Sigmoid colon (tissue), 7 donors: ENCODE results near the gene RPL3. TPM values are rescaled to one million over a fixed set of nuclear protein-coding genes. Genes with fewer than 3 reads are reported as not detected.
"Not testable (repeated sequence)": the region's sequence is repeated elsewhere in the genome, so short reads cannot be mapped to it uniquely, and the experiment has no call there.

Experiments
- DNase-seq: peaks from one replicate; pipeline ENCODE4 v3.0.0-alpha.2; 2019
- H3K27ac ChIP-seq, 4 donors: fragments of 200-600 bp; sonication (generic); one replicate each; pipeline ENCODE4 v1.5.1; 2016 to 2019; ENCODE audit warnings: mild to moderate bottlenecking in 1 of 4
- H3K27me3 ChIP-seq, 3 donors: fragments of 200-600 bp; sonication (generic); one replicate each; pipeline ENCODE4 v1.5.1; 2019; ENCODE audit warnings: mild to moderate bottlenecking in 1 of 3
- H3K36me3 ChIP-seq, 4 donors: fragments of 200-600 bp; sonication (generic); one replicate each; pipeline ENCODE4 v1.5.1; 2016 to 2019
- H3K4me1 ChIP-seq, 4 donors: fragments of 200-600 bp; sonication (generic); one replicate each; pipeline ENCODE4 v1.5.1; 2017 to 2019
- H3K4me3 ChIP-seq, 4 donors: fragments of 200-600 bp; sonication (generic); one replicate each; pipeline ENCODE4 v1.5.1; 2017 to 2019; ENCODE audit warnings: mild to moderate bottlenecking in 2 of 4, moderate library complexity in 1 of 4
- H3K9me3 ChIP-seq, 4 donors: fragments of 200-600 bp in 3 of 4; sonication (generic) in 3 of 4; one replicate each; pipeline versions ENCODE4 v1.5.1 to v1.6.1; 2013 to 2019
- EP300 ChIP-seq, 4 donors: sonication (generic); formaldehyde crosslinking; IDR thresholded peaks; one replicate each; pipeline ENCODE4 v1.6.1; 2017; ENCODE audit warnings: antibody characterized with exemption in 4 of 4
- POLR2A ChIP-seq, 2 donors: fragments of 450-650 bp; IDR thresholded peaks; one replicate each; pipeline ENCODE4 v1.6.1; 2016; ENCODE audit warnings: antibody characterized with exemption in 2 of 2, mild to moderate bottlenecking in 2 of 2, moderate library complexity in 2 of 2
- POLR2AphosphoS5 ChIP-seq, 4 donors: sonication (generic); formaldehyde crosslinking; IDR thresholded peaks; one replicate each; pipeline ENCODE4 v1.6.1; 2017; ENCODE audit warnings: antibody characterized with exemption in 4 of 4
- WGBS, 2 donors: extraction: QIAGEN DNeasy Blood & Tissue Kit; methylation state at CpG; one replicate each; pipeline ENCODE4 v1.1.7; 2013; 5-methylcytosine and 5-hydroxymethylcytosine counted together
- intact Hi-C: fragments of 100-400 bp; cut with DNase I; formaldehyde crosslinking; loops from one replicate; pipeline ENCODE4 v1.15.1; 2023
- polyA plus RNA-seq, 3 donors: library from polyadenylated mRNA; stranded (reverse); fragments of 200-250 nt; gene quantifications; one replicate each; pipeline ENCODE4 v1.2.3, GENCODE V29; 2013
- total RNA-seq, 4 donors: library from RNA; depleted of rRNA; stranded (reverse); fragments of >200 nt; gene quantifications; one replicate each; pipeline ENCODE4 v1.1.0, GENCODE V29; 2016
- TF ChIP-seq, protein P1 (sequence below), 4 experiments: fragments of 450-650 bp in 3 of 4; fragments of 200-600 bp in 1 of 4; IDR thresholded peaks; one replicate each; pipeline ENCODE4 v1.5.1; 2016 to 2019; ENCODE audit warnings: antibody characterized with exemption in 4 of 4, mild to moderate bottlenecking in 3 of 4, moderate library complexity in 2 of 4
- donor health status: healthy with polysubstance abuse.
- donor health status: Bipolar disorder and iron deficiency.
- donor health status: healthy.

RPL3 gene
- total and polyA plus RNA-seq, 7 donors = 1,532 to 4,917 (median 2,212) TPM

DNA sequence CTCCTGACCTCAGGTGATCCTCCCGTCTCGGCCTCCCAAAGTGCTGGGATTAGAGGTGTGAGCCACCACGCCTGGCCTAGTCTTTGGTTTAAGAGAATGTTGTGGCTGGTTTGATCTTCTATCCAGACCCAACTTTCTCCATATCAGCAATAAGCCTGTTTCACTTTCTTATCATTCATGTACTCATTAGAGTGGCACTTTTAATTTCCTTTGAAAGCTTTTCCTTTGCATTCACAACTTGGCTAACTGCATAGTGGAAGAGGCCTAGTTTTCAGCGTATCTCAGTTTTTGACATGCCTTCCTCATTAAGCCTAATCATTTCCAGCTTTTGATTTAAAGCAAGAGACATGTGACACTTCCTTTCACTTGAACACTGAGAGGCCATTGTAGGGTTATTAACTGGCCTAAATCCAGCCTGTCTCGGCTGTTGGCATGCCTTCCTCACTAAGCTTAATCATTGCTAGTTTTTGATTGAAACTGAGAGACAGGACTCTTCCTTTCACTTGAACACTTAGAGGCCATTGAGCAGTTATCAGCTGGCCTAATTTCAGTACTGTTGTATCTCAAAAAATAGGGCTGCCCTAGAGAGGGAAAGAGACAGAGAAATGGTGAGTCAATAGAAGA, 13.1 kb upstream of the RPL3 start:
- no peak overlapping the region for H3K27ac ChIP-seq
- H3K9me3 ChIP-seq = no peaks in the 10 kb centered on the region
- intact Hi-C loops = no loop called here
- H3K4me3 ChIP-seq = no peak overlapping the region
- no peak for DNase-seq
- TF ChIP-seq, protein P1, sequence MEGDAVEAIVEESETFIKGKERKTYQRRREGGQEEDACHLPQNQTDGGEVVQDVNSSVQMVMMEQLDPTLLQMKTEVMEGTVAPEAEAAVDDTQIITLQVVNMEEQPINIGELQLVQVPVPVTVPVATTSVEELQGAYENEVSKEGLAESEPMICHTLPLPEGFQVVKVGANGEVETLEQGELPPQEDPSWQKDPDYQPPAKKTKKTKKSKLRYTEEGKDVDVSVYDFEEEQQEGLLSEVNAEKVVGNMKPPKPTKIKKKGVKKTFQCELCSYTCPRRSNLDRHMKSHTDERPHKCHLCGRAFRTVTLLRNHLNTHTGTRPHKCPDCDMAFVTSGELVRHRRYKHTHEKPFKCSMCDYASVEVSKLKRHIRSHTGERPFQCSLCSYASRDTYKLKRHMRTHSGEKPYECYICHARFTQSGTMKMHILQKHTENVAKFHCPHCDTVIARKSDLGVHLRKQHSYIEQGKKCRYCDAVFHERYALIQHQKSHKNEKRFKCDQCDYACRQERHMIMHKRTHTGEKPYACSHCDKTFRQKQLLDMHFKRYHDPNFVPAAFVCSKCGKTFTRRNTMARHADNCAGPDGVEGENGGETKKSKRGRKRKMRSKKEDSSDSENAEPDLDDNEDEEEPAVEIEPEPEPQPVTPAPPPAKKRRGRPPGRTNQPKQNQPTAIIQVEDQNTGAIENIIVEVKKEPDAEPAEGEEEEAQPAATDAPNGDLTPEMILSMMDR (IDR thresholded peaks at IDR 0.05) = no peak
- TF ChIP-seq POLR2A (IDR thresholded peaks at IDR 0.05) = no peak
- no peak for TF ChIP-seq EP300 (IDR thresholded peaks at IDR 0.05)
- TF ChIP-seq POLR2AphosphoS5 (IDR thresholded peaks at IDR 0.05) = no peak
- no peaks in the 10 kb centered on the region for H3K27me3 ChIP-seq
- H3K36me3 ChIP-seq = no peaks in the 10 kb centered on the region
- WGBS, 2 donors = 45 to 68% methylated on average over 5 of the region's 5 CpGs
- no peaks in the 10 kb centered on the region for H3K4me1 ChIP-seq

GRCh38 chr22:39330553-39330952, 11.1 kb upstream of the RPL3 start:
- H3K27me3 ChIP-seq, H3K36me3 ChIP-seq, H3K9me3 ChIP-seq, H3K4me3 ChIP-seq, H3K4me1 ChIP-seq, intact Hi-C loops, DNase-seq, H3K27ac ChIP-seq: not testable (repeated sequence)
- 97% methylated on average over 1 of the region's 1 CpG for WGBS, 2 donors

GRCh38 chr22:39327995-39328754, 8.8 kb upstream of the RPL3 start:
- peak; percentile 63 for DNase-seq
- Histone ChIP-seq H3K4me1 (no peaks in the 10 kb centered on the region), H3K4me3 (no peak overlapping the region), H3K27me3 (no peaks in the 10 kb centered on the region), H3K9me3 (no peaks in the 10 kb centered on the region), H3K36me3 (no peaks in the 10 kb centered on the region), H3K27ac (no peak overlapping the region)
- intact Hi-C loops = no loop called here
- TF ChIP-seq POLR2A (IDR thresholded peaks at IDR 0.05) (no peak), EP300 (IDR thresholded peaks at IDR 0.05) (no peak), POLR2AphosphoS5 (IDR thresholded peaks at IDR 0.05) (no peak)
- TF ChIP-seq, protein P1 (IDR thresholded peaks at IDR 0.05) = no peak
- 90 to 95% methylated on average over 18 of the region's 18 CpGs for WGBS, 2 donors

- intact Hi-C loops = no loop called here
- H3K36me3 ChIP-seq = no peaks in the 10 kb centered on the region
- no peak for DNase-seq
- WGBS, 2 donors = 71 to 73% methylated on average over 2 of the region's 2 CpGs
- no peak for TF ChIP-seq POLR2AphosphoS5 (IDR thresholded peaks at IDR 0.05)
- TF ChIP-seq EP300 (IDR thresholded peaks at IDR 0.05) = no peak
- TF ChIP-seq POLR2A (IDR thresholded peaks at IDR 0.05) = no peak
- TF ChIP-seq, protein P1 (IDR thresholded peaks at IDR 0.05) = no peak
- H3K27ac ChIP-seq = no peak overlapping the region
- H3K9me3 ChIP-seq = no peaks in the 10 kb centered on the region
- H3K27me3 ChIP-seq = no peaks in the 10 kb centered on the region
- H3K4me1 ChIP-seq = peaks cover 0 to 3% (median 1%) of the 10 kb centered on the region in 4 donors
- H3K4me3 ChIP-seq = no peak overlapping the region
Observed at GRCh38 chr22:39325392-39325932, 6.0 kb upstream of the RPL3 start.

- Histone ChIP-seq H3K27ac (peak overlapping the region; percentile 92 to 99 (median 96)), H3K4me3 (peak overlapping the region in 3 of 4 donors; percentile 61 to 83 (median 72)), H3K4me1 (peaks cover 0 to 38% (median 34%) of the 10 kb centered on the region in 4 donors), H3K36me3 (peaks cover 11 to 26% (median 19%) of the 10 kb centered on the region in 4 donors)
- H3K27me3 ChIP-seq, intact Hi-C loops, H3K9me3 ChIP-seq: not testable (repeated sequence)
- 89% methylated on average over 24 of the region's 24 CpGs for WGBS, 2 donors
- DNase-seq = peak; percentile 65
Observed at GRCh38 chr22:39320616-39321029, 1.2 kb upstream of the RPL3 start.
